NCI-H1436 (cell line): Measurements from ENCODE around the gene DPP4.
"Not testable (repeated sequence)": the region's sequence is repeated elsewhere in the genome, so short reads cannot be mapped to it uniquely, and the experiment has no call there.

Source experiments
- DNase-seq: peaks from one replicate; lab custom pipeline; 2025; lab: John Stamatoyannopoulos, UW

DPP4 gene

DNA sequence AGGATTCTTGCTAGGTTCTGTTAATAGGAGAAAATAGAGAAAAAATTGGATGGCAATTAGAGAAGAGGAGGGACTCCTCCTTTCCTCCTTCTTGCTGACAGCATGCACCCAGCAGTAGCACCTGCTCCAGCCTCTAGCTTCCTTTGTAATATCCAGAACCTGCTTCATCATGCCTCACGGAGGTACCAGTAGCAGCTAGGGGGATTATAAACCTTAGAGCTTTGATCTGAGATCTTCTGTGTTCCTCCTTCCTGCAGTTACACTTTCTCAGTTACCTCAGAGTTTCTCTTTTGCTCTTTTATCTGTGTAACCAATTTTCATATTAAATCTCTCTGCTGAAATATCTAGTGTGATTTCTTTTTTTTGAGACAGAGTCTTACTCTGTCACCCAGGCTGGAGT is 16.6 kb downstream of the DPP4 start:
- no peak for DNase-seq

DNA sequence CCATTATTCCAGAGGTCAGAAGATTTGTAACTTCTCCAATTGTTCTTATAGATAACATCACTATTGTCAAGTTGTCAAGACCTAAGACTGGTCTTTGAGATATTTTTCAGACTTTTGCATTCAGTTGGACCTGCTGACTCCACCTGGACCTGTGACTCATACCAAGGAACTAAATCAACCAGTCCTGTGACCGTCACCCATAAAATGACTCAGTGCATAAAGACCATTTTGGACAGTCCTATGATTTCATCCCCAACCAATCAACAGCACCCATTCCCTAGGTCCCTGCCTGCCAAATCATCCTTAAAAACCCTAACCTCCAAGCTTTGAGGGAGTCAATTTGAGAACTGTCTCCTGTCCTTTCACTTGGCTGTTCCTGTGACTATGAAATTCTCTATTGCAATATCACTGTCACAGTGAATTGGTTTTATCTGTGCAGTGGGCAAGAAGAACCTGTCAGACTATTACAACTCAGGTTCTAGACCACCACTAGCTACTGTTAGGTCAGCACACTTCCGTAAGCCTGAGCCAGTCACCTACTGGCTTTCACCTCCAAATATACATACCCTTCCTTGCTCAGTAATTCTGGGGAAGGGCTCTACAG is 17.1 kb downstream of the DPP4 start:
- no peak for DNase-seq

DNA sequence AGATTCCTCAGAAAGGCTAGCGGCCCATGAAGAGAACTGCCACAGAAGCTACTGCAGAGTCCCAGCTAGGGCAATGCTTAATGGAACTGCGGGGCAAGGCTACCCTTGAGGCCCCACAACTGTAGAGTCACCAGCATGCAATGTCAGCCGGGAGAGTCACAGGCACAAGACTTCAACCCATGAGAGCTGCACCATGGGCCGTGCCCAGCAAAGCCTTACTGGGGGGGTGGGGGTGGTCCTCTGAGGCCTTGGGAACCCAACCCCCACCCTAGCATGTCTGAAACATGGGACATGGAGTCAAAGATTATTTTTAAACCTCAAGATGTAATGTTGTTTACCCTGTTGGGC is 20.2 kb downstream of the DPP4 start:
- DNase-seq: no peak

DNA sequence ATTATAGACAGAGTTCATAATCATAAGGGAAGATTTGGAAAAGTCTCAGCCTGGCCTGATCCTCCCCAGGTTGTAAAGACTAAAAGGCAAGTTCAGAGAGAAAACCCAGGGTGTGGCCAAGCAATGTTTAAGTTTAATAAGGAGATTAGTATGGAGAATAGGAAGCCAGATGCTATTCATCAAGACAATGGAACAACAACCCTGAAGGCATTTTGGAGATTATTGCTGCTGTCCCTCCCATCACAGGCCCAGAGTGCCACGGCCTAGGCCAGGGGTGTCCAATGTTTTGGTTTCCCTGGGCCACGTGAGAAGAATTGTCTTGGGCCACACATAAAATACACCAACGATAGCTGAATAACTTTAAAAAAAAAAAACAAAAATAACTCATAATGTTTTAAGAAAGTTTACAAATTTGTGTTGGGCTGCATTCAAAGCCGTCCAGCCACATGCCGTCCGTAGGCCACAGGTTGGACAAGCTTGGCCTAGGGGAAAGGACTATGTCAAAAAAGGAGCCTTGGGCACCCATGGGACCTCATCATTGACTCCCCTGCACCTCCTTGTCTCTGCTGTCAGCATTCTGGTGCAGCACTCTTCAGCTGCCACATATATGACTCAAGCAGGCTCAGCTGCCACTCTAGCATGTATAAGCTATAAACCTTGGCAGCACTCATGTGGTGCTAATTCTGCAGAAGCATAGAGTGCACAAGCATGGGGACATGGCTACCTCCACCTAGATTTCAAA is 20.8 kb downstream of the DPP4 start:
- DNase-seq: no peak

DNA sequence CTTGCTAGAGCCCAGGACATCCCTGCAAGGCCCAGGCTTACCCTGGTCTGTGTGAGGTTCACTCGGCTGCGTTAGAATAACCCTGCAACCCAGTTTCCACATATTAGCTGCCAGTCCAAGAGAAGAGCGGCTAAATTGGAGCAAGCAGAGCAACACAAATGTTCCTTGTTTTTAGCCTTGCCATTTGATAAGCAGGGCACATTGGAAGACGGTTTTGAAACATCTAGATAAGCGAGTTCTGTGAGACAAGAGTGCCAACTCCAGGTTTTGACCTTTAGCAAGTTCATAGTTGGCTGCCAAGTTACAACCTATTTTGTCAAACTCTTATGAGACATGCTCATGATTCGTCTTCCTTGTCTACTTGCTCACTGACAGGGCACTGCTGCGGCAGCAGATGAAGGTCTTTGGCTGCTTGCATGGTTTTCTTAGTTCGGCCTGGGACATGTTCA is 23.5 kb downstream of the DPP4 start:
- DNase-seq: no peak

DNA sequence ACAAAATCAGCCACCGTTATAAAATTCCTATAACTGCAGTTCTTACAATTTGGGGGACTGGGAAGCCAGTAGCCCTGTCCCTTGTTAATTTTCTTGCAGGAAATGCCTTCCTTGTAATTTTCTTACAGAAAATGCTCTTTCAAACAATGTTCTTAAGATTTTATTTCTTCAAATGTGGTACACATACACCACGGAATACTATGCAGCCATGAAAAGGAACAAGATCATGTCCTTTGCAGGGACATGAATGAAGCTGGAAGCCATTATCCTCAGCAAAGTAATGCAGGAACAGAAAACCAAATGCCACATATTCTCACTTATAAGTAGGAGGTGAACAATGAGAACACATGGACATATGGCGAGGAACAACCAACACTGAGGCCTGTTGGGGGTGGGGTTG is 24.9 kb downstream of the DPP4 start:
- DNase-seq: not testable (repeated sequence)

DNA sequence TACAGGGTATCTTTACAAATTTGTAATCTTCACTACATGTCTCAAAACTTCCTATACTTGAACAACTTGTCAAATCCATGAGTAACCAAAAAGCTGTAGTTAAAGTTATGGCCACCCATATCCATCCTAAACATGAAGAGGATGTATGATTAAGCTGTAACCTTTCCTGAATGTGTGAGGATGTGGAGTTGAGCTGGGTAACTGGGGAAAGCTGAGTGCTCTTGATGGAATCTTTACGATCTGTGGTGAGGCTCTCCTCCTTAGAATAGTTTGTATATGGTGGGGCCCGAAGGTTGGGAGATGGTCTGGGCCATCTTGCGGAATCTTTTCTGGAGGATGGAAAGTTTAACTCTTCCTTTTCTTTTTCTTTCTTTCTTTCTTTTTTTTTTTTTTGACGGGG is 29.4 kb downstream of the DPP4 start:
- no peak for DNase-seq

DNA sequence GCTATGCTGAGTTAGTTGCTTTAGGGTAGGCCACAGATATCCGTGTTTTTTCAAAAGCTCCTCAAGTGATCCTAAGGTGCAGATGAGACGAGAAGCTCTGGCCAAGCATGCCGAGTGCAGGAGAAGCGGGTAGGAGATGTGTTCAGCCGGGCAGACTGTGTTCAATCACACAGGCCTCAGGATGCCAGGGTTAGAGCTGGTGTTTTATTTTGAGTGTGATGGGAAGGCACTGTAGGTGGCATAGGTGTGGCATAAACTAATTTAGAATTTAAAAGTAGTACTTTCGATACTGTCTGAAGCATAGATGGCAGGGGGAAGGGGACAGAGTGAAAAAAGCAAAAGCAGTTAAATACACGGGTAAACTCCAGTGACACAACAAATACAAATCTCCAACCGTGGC is 30.9 kb downstream of the DPP4 start:
- no peak for DNase-seq

DNA sequence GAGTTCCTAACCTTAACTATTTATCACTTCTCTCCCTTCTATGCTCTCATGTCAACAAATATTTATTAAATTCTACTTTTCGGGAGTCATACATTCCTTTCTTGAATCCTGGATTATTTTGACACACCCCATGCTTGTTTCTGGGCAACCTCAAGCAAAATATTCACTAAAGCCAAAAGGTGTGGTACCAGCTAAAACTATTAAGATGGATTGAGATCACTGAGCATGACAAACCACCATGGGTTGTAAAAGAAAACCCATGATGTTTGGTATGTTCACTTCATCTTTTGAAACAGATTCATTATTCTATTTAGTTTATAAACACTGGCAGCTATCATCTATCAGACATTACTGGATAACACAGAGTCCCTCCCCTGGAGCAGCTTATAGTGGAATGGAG is 32.5 kb downstream of the DPP4 start:
- no peak for DNase-seq

DNA sequence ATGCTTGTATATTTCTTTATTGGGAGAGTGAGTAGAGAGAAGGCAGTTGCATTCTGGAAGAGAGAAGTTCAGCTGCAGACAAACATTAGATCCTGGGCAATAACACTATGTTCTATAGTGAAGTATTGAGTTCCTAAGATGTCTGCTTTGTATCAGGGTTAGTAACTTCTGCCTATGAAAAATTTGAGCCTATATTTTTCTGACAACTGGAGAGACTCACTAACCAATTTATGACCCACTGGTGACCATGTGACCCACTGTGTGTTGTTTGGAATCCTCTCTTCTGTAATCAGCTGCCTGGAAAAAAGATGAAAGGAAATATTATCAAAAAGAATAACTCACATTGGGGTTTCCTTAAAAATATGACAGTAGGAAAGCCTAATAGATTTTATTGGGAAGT is 35.3 kb downstream of the DPP4 start:
- no peak for DNase-seq

DNA sequence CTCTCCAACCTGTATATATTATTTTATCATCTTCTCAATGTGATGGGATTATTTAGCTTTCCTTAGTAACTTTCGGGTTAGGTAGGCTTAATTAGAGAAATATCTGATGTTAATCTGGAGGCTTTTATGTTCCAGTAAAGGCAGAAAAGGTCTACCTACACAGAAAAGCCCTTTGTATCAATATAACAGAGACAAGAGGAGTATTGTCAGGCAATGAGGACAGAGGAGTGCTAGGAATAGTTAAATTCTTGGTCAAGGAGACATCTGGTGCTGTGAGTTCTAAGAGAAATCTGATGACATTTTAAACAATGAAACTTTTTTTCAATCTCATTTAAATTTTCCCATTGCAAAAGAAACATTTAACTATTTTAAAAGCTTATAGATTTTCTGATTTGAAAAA is 36.1 kb downstream of the DPP4 start:
- no peak for DNase-seq

DNA sequence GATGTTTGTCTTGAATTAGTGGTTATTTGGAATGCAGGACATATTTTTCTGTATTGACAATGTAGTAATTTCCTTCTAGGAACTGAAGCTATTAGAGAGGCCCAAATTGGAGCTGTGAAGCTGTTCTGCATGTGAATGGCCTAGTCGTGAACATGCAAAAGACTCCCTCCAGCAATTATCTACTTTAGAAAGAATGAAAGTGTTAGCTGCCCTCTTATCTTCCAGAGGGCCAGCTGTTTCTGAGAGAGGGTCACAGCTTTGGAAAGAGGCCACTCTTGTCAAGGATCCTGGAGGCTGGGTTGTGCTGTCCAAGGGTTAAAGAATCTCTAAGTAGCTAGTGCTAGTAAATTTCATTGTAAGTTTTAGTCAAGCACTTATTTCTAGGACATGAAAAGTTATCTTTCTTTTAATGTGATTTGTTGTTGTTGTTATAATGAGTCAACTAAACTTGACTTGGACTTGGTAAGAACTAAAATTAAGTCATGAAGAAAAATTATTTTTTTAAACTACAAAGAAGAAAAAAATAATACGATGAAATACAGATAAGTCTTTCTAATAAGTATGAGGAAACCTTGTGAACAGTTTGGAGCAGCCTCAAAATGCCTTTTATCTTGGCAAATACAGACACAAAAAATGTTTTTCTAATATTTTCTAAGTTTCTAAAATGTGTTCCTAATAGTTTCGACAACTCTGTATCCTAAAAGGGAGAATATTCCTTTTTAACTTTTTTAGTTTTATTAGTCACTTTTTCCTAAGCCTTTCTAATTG is 36.8 kb downstream of the DPP4 start:
- DNase-seq: no peak

DNA sequence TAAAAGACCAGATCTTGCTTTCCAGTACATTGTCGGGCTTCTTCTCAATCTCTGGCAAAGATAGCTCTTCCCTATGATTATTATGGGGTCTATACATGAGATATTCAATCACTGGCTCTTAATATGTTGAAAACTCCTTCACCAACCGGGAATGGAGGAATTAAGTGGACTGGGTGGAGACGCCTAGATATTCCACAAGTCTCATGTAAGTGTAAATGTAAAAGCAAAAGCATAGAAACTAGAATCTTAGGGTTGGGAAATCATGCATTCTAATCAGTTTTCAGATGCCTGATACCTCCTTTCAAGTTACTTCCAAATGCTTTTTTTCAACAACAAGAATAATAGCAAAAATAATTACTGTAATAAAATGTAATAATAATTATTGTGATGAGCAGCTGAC is 38.0 kb downstream of the DPP4 start:
- no peak for DNase-seq

DNA sequence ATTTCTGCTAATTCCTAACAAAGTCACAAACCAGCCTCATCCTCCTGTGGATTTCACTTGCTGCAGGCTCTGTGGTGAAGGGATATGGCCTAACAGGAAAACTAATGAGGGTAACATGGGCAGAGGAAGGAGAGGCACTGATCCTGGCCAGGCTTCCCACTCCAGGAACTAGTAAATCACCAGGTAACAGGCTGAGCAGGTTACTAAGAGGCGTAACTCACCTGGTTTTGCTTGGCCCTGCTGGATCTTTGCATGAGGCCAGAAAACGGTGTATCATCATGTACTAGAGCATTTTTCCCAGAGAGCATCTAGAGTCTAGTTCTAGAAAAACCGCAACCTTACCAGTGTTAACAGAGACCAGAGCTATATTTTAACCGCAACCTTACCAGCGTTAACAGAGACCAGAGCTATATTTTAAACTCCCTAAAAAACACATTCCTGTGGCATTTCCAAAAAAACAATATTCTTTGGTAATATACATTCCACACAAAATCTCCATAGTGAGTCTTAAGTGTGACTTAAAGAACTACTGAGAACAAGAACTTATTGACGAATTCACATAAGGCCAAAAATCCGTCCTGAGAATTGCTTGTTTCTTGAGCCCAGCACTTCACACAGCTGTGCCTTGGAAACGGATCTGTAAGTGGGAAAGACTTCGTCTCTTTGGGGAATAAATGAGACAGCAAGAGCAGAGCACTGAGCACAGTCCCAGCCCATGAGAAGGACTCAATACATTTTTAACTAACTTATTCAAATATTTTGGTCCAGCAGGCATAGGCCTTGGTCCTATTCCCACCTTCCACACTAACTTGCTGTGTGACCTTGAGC is 43.4 kb downstream of the DPP4 start:
- no peak for DNase-seq

DNA sequence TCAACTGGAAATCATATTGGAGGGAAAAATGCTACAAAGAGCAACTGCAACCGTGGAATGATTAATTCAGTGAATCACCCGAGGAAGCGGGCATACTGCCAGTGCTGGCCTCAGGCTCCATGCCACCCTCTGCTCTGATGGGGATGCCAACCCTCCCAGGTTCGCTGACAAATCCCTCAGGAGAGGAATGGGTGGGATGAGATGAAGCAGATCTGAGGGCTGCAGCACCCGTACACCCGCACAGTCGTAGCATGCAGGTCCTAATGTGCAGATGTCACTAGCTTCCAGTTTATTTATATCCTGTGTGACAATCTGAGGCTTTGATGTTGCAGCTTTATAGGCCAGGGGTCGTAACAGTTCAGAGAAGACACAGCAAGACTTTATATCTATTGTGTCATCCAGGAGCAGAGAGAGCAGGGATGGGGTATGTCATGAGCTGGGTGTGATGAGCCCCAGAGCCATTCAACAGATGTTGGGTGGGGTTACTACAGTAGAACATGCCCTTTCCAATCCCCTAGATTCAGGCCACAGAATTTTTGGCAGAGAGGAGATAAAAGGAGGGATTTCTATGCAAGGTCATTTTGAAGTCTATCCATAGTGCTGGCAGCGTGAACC is 44.6 kb downstream of the DPP4 start:
- DNase-seq: no peak

DNA sequence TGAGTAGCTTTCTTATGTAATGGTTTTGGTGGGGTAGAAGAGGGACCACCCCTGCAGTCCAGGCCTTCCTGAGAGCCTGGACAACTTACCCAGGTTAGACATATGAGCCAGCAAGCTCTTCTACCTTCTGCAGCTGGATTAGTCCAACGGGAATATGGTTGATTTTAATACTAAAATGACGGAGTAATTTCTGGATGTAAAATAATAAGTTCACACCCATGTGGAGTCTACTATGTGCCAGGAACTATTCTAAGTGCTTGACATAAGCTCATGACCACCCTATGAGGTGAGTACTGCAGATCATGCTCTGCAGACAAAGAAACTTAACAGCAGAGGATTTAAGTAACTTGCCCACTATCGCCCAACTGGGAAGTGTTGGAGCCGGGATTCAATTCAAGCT is 45.5 kb downstream of the DPP4 start:
- DNase-seq: no peak

DNA sequence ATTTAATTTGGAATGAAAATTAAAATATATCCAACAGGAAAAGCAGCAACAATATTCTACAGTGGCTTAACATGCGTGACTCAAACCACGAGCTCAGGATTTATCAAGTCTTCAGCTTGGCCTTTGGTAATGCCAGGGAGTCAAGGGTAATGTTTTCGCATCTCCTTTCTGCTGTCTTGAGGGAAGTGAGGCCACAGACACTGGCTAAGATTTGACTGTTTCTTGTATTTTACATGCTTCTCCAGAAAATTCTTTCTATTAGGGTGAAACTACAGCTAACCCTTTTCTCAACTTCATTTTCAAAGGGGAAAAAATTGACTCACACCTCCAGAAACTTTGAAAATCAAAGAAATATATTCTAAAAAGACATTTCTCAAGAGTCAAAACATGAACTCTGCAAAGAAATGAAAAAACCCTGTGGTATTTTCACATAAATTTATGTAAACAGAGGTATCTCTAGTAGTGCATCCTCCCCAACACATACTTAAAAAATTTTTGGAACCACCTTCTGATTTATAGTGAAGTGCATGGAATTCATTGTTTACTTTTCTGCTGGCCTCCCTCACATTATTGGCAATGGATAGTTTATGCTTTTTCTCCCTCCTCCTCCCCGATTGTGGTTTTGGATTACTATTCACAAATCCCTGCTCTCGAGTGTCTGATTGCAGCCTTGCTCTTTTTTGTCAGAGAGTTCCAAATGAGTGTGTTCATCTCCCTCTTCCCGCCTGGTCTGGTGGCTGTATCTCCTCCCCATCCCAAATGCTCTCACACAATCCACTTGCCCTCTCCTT is 48.7 kb downstream of the DPP4 start:
- DNase-seq: no peak

DNA sequence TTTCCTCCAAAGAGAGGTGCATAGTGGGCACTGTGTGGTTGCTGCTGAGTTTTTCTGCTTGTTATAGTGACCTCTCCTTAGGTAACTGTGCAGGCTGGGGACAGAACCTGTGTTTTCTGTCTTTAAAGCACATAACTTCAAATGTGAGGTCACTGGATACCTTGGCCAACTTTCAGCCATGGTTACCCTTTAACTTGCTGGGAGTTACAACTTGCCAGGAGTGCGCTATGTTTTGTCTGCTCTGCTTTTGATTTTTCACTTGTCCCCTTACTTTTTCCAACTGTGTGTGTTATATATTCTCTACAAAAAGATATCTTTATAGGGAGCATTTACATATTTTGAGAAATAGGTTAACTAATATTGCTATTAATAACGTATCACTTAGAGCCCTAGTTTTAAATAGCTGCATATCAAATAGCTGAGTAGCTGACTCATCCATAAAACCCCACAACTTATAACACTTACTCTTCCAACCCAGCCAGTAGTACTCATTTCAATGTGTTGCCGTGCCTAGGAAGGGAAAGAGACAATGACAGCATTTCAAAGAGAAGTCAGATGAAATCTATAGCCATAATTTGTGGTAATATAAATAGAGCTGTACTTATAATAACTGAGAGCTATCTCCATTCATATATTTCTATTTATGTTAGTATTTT is 51.6 kb downstream of the DPP4 start:
- no peak for DNase-seq

DNA sequence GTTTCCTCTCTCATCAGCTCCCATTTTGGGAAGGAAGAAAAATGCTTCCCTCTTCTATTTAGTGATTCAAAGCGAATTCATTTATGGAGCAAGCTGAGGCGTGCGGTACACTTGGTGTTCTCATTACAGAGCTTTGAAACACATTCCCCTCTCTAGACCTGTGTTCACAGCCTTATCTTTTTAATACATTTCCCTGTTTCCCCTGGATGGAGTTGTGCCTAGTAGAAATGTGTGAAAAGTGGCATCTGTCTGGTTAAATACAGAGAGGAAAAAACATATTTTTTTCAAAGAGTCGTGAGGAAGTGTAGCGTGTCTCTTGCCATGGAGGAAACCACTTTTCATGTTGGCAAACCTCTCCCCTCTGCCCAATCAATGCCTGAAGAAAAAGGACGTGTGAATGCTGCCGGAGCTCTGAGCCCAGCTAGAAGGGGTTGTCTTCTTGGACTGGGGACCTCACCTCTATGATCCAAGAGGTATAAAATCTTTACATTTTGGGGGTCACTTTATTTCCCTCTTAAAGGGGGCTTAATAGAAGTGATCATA is 52.4 kb downstream of the DPP4 start:
- no peak for DNase-seq

DNA sequence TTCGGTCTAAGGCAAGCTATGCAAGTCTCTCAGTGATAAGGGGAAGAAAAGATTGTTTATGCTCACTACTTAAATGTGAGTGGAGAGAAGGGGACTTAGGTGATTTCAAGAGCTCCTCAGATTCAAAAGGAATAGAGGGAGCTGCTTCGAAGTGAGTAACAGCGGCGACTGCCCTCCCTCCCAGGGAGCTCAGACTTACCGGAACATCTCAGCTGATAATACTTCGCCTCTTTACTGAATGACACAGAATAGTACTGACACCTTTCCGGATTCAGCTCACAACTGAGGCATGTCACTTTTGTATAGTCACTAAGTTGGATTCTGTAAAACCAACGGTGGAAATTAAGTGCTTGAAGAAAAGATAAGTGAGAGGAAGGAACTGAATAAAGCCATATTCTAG is 55.5 kb downstream of the DPP4 start:
- no peak for DNase-seq
